ENCODE results near the gene SIGLEC9.
A peak's percentile ranks its signal among the peaks of the same experiment; 100 is the strongest.

SIGLEC9 gene

GRCh38 chr19:51097796-51098195, 26.9 kb upstream of the SIGLEC9 start:
- DNase-seq: no peak

GRCh38 chr19:51098365-51099046, 26.2 kb upstream of the SIGLEC9 start:
- peak; percentile 38 for DNase-seq

GRCh38 chr19:51099047-51099382, 25.7 kb upstream of the SIGLEC9 start:
- no peak for DNase-seq

- DNase-seq: no peak
These were observed 24.1 kb upstream of the SIGLEC9 start for GRCh38 chr19:51100601-51101000.

- DNase-seq: no peak
These were observed 23.4 kb upstream of the SIGLEC9 start for GRCh38 chr19:51101171-51101865.

GRCh38 chr19:51102991-51103390, 21.7 kb upstream of the SIGLEC9 start:
- no peak for DNase-seq

GRCh38 chr19:51103926-51104341, 20.8 kb upstream of the SIGLEC9 start:
- DNase-seq: no peak

- DNase-seq: no peak
These were observed 17.2 kb upstream of the SIGLEC9 start for GRCh38 chr19:51107406-51108065.

GRCh38 chr19:51108066-51108804, 16.5 kb upstream of the SIGLEC9 start, which contains the start of gene CTU1:
CTU1 (minus strand) TSS chr19:51108409; CDS start chr19:51104569, 3,840 bp downstream.
- DNase-seq: peak; percentile 98

- DNase-seq: no peak
These were observed 15.9 kb upstream of the SIGLEC9 start for GRCh38 chr19:51108805-51109146.

- no peak for DNase-seq
These were observed 14.1 kb upstream of the SIGLEC9 start for GRCh38 chr19:51110666-51110971.

- no peak for DNase-seq
These were observed 13.1 kb upstream of the SIGLEC9 start for GRCh38 chr19:51111606-51112005.

GRCh38 chr19:51114087-51114729, 10.5 kb upstream of the SIGLEC9 start:
- DNase-seq: no peak

- DNase-seq: no peak
These were observed 7.9 kb upstream of the SIGLEC9 start for GRCh38 chr19:51116736-51117286.

- DNase-seq: no peak
These were observed 5.6 kb upstream of the SIGLEC9 start for GRCh38 chr19:51119101-51119500.

- no peak for DNase-seq
These were observed 5.1 kb upstream of the SIGLEC9 start for GRCh38 chr19:51119611-51120010.

GRCh38 chr19:51120160-51120559, 4.5 kb upstream of the SIGLEC9 start:
- DNase-seq: no peak

GRCh38 chr19:51121257-51121656, 3.4 kb upstream of the SIGLEC9 start:
- DNase-seq: no peak

- DNase-seq: no peak
These were observed 2.4 kb upstream of the SIGLEC9 start for GRCh38 chr19:51122112-51122981.

- DNase-seq: peak; percentile 44
These were observed 1.3 kb upstream of the SIGLEC9 start for GRCh38 chr19:51123381-51123800.

- DNase-seq: no peak
These were observed 904 bp upstream of the SIGLEC9 start for GRCh38 chr19:51123802-51124201.

- DNase-seq: no peak
These were observed 490 bp upstream of the SIGLEC9 start for GRCh38 chr19:51124216-51124615.
